Activated CD4-positive, alpha-beta T cell treated with anti-CD3 and anti-CD28 coated beads, Interleukin-2, amount 50 U/mL, for 1 hour (primary cell): ENCODE measurements around the gene ADAD2.
"Not testable (repeated sequence)": the region's sequence is repeated elsewhere in the genome, so short reads cannot be mapped to it uniquely, and the experiment has no call there.

Experiments
- DNase-seq: peaks from one replicate; pipeline ENCODE4 v3.0.0-alpha.2; 2020

ADAD2 gene

DNA sequence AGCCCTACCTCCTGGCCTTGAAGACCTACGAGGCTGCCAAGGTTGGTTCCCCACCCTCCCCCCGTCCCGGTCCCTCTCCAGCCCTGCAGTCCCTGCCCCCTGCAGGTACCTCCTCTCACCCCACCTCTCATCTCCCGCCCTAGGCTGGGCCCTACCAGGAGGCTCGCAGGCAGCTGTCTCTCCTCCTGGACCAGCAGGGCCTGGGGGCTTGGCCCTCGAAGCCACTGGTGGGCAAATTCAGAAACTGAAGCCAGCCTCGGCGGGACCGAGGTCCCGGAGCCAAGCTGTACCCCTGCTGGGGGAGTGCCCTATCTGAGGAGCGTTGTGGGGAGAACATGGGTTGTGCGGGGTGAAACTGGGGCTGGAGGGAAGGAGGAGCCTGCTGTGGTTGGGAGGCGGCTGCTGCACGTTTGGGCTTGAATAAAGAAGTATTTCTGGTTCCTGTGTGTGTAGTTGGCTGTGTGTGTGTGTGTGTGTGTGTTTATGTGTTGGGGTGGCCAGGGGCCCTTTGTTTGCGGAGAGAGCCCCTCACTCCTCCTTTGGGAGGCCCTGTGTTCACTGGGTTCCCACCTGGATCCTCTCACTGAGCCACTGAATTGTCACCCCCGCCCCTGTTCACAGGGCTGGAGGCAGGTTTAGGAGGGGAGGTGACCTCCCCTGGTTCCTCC is 5.9 kb downstream of the ADAD2 start:
- no peak for DNase-seq

DNA sequence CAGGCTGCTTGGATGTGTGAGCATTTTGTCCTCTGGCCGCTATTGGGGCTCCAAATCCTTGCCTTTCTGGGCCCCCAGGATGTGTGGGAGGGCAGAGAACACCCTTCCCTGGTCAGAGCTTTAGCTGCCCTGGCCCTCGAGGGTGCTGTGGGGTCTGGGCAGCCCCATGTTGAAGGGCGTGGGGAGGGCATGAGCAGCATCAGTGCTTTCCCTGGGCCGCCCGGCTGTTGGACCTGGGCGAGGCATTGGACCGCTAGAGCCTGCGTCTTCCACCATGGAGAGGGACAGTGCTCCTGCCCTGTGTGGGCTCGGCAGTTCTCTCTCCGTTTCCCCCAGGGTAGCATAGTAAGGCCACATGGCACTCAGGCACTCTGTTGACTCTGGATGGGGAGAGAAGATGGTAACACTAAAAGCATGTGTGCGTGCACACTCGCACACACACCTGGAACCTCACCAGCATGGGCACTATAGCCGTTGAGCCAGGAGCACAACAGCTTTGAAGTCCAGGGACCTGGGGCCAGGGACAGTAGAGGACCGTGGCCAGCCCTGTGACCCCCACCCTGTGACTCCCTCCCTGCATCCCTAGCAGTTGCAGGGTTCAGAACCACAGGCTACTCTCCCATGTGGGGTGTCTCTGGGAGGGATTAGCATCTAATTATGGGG is 6.6 kb downstream of the ADAD2 start:
- no peak for DNase-seq

DNA sequence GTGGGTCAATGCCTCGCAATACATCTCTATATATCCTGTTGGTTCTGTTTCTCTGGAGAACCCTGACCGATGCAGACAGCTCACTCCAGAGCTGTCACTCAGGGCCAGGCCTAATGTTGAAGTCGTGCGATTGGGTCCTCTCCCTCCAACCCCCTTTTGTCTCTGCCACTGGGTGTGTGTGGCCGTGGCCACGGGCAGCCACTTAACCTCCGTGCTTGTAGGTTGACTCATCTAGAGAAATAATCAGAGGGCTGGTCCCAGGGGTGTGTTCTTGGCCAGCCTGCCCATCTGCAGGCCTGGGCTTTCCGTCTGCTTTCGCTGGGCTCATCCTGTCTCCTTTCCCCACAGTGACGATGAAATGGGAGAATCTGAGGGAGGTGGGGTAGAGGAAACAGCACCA is 7.4 kb downstream of the ADAD2 start:
- no peak for DNase-seq

DNA sequence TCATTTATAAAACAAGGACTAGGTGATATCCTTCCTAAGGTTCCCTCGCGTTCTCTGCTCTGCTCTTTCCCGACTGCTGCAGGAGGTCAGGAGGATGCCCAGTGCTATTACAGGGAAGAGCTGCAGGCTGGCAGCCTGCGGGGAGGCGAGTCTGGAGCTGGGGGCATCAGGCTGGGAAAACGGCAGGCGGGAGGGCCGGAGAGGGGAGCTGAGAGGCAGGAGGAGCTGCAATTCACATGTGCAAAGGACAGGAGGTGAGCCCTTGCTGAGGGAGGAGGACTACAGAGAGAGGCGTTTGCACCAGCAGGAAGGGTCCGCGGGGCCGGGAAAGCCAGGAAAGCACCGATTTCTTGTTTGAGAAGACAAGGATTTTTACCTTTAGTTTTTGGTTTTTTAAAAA is 8.1 kb downstream of the ADAD2 start:
- DNase-seq: no peak

DNA sequence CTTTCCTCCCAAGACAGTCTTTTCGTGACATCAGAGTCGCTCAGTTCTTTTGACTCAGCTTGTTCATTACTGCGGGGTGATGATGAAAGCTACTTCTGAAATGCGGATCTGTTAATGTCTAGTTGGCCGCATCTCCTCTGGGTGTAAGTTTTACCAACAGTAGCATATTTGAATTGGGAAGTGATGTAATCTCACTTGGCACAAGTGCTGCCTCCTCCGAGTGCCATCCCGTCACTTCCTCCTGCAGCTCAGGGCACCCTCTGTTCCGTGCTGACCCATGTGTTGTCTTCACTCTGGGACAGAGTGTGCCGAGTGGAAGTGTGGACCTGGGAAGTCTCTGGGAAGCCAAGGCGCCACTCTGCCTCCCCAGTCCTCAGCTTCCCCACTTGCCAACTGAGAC is 8.9 kb downstream of the ADAD2 start:
- DNase-seq: no peak

GRCh38 chr16:84204551-84204950 is 13.6 kb downstream of the ADAD2 start:
- not testable (repeated sequence) for DNase-seq

DNA sequence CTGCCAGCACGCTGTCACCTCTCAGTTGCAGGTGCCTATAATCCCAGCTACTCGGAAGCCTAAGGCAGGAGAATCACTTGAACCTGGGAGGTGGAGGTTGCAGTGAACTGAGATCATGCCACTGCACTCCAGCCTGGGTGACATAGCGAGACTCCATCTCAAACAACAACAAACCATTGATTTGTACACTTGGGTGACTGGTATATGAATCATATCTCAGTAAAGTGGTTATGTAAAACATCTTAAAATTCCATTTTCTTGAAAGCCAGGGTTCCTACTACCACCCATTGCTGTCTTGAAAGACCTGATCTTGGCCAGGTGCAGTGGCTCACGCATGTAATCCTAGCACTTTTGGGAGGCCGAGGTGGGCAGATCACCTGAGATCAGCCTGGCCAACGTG is 14.2 kb downstream of the ADAD2 start:
- DNase-seq: not testable (repeated sequence)

DNA sequence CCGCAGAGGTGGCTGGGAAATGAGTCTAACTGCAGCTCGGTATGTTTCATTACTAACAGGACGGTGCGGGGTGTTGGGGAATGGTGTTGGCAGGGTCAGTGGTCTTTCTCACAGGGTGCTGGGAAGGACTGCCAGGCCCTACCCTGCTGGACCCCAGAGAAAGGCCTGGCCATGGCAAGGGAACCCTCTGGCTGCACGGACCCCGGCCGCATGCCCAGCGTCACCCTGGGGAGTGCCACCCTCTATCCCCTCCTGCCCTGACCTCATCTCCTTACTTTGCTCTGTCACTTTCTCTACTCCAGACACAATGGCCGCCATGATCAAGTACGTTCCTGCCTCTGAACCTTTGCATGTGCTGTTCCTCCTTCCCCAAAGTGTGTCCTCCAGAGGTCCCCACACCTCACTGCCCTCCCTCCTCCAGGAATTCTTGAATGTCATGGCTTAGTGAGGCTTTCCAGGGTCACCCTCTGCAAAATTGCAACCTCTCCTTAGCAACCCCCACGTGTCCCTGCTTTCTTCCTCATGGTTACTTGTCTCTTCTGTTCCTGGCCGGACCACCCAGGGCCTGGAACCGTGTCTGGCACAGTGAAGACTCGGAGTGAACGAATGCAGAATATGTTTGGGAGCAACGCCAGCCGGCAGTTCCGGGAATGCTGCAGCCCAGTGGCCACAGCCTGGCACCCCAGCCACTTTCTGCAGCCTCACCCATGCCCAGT is 15.2 kb downstream of the ADAD2 start:
- DNase-seq: no peak

GRCh38 chr16:84207251-84207650 is 16.3 kb downstream of the ADAD2 start:
- DNase-seq: no peak

DNA sequence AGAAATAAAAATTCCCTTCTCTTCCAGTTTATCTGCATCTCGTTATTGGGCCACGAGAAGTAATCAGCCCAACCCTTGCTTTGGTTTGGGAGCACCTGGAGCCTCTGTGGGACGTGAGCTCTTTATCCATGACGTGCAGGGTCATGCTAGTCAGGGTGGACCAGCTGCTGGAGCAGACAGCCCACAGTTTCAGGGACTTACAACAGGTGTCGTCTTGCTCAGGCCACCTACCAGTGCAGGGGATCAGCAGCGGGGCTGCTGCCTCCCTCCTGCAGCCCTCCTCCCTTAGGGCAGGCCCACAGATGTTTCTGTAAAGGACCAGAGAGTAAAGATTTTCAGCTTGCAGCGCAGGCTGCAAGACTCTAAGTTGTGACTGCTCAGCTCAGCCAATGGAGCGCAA is 16.9 kb downstream of the ADAD2 start:
- no peak for DNase-seq

DNA sequence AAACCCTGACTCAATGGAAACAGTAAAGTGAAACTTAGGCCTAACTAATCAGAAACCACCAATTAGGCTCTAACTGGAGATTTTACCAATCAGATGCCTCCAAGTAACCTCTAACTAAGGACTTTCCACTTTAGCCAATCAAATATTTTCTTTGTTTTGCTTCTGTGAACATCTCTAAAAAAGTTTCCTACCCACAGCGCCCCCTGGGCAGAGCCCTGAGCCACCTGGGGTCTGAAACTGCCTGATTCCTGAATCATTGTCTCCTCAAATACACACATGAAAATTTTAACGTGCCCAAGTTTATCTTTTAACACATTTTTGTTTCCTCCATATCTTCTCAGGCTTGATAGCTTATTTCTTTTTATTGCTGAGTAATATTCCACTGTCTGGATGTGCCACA is 19.0 kb downstream of the ADAD2 start:
- no peak for DNase-seq

- DNase-seq: no peak
These were observed 21.2 kb downstream of the ADAD2 start for GRCh38 chr16:84212154-84212553.

DNA sequence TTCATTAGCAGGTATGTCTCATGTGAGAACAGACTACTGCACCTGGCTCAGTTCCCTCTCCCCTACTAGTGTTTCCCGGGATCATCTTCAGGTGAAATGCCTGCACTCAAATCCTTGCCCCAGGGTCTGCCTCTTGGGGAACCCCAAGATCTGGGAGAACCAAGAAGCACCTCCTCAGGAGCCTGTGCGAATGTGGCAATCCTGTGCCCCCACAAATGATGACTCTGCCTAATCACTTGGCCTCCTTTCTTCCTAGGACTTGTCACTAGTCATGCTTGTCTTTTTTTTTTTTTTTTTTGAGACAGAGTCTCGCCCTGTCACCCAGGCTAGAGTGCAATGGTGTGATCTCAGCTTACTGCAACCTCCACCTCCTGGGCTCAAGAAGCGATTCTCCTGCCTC is 21.7 kb downstream of the ADAD2 start:
- DNase-seq: no peak

- no peak for DNase-seq
These were observed 23.6 kb downstream of the ADAD2 start for GRCh38 chr16:84214451-84215066.

DNA sequence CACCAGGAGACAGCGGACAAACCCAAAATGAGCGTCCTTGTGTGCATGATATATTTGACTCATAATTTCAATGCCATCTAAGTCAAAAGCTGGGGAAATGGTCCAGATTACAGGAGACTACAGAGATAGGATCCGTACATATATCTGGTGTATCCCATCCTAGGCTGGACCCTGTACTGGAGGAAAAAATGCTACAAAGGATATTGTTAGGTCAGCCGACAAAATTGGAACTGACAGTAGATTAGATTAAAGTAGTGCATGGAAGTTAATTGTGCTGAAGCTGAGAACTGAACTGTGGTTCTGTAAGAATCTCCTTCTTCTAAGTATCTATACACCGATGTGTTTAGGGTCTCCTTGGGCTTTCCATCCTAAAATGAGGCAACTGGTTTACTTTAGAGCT is 24.6 kb downstream of the ADAD2 start:
- DNase-seq: no peak

DNA sequence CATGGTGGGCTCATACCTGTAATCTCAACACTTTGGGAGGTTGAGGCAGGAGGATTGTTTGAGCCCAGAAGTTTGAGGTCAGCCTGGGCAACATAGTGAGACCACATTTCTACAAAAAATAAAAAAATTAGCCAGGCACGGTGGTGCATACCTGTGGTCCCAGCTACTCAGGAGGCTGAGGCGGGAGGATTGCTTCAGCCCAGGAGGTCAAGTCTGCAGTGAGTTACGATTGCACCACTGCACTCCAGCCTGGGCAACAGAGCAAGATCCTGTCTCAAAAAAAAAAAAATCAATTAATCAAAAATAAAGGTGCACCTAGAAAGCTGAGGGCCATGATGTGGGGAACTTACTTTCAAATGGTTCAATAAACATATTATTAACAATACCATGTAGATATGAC is 25.2 kb downstream of the ADAD2 start:
- DNase-seq: not testable (repeated sequence)

DNA sequence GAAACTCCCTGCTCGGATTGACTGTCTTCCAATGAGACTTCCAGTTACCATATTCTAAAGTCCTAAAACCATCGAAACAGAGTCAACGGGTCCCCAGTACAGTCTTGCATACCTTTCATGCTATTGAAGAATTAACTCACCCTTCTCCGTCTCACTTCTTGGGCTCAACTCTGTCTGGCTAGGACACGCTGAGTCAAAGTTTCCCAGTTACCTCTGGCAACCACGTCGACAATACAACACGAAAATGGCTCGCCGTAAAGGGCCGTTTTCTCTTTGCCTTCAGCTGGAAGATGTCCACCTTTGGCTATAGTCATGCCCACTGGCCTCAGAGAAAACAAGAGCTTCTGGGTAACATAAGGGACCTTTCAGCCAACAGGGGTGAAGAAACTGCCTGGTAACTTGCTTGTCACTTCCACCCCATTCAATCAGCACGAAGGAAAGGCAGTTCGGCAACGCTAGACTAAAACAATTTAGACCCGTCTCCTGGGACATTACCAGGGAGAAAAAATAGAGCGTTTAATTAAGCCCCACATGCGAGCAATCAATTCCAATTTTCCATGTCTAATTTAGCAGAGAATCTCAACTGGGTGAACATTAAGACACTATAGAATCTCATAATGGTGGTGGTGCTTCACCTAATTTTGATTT is 27.3 kb downstream of the ADAD2 start:
- no peak for DNase-seq

DNA sequence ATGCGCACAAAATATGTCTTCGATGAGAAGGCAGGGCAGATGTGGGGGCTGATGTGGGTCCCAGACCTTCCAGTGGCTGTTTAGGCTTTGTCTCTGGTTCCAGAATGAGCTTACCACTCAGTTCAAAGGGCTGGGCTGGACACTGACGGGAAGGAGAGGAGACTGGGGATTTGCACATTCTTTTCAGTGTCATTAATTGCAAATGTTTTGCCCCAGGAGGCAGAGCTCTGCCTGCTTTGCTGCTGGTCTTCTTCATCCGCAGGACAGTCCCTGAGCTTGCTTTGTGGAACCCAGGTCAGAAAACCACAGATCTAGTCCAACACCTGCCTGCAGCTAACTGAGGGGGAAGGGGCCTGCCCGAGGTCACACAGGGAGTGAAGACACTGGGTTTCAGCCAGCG is 28.0 kb downstream of the ADAD2 start:
- no peak for DNase-seq

DNA sequence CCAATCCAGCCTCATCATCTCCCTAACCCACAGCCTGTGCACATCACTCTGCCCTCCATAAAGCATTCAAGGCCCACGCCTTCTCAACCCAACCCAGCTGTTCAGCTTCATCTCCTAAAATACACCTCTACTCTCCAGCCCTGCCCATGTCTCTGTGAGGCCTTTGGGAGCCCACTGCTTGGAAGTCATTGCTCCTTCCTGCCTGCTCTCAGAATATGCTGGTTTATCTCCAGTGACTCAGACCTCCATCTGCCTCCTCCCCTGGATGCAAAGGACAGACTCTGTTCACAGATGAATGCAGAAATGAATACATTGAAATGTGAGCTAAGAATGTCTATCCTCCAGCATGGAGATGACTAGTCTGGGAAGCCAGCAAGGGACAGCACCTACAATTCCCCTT is 29.9 kb downstream of the ADAD2 start:
- DNase-seq: no peak

DNA sequence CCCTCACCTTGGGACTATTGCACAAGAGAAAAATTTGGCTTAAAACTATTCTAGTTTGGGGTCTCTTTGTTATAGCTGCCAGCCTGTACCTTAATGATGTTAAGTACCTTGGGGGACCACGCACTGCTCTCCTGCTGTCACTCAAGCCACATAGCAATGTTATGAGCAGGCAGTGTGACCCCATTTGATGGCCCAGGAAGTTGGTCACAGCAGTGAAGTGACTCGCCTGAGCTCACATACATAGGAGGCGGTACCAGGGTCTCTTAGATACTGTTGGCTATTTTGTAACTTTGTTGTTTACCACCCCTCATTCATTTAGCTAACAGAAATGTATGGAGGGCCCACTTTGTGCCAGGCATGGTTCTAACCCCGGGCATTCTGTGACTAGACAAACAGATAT is 32.5 kb downstream of the ADAD2 start:
- no peak for DNase-seq

DNA sequence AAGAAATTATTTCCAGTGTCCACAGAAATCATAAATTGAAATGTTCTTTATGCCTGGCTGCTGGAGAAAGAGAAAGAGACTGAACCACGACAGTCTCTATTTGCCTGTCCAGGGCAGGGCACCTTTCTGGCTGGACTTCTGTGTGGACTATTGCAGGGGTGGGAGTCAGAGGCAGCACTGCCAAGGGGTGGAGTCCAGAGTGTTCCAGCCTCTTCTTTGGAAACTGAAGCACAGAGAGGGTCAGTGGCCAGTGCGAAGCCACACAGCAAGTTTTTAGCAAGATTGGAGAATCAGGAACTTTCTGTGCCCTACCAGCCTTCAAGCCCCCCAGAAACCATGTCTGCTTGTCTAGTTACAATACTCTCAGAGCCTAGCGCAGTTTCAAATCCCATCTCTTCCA is 33.6 kb downstream of the ADAD2 start:
- no peak for DNase-seq

GRCh38 chr16:84225126-84225525 is 34.2 kb downstream of the ADAD2 start:
- DNase-seq: no peak

DNA sequence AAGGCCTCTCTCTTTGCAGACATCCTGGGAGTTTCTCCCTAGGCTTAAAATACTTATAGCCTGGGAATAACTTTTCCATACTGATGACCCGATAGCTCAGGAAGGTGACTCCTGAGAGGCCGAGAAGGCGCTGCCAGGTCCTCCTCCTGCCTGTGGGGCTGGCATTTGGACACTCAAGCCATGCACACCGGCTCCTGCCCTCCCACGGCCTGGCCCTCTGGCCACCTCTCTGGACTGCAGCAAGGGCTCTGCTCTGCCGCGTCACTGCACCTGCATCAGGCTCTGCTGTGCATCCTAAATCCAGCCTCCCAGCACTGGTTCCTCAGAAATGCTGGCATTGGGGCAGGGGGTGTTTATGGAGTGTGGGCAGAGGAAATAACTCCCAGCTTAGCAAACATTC is 34.6 kb downstream of the ADAD2 start:
- no peak for DNase-seq
